NCI-H1694 treated with DMSO at 0.1 percent for 48 hours (cell line): ENCODE data around the gene KCNJ10.
"Not testable (repeated sequence)": the region's sequence is repeated elsewhere in the genome, so short reads cannot be mapped to it uniquely, and the experiment has no call there.

ENCODE experiments used
- DNase-seq: peaks from one replicate; lab custom pipeline; 2025; lab: John Stamatoyannopoulos, UW

Gene KCNJ10

DNA sequence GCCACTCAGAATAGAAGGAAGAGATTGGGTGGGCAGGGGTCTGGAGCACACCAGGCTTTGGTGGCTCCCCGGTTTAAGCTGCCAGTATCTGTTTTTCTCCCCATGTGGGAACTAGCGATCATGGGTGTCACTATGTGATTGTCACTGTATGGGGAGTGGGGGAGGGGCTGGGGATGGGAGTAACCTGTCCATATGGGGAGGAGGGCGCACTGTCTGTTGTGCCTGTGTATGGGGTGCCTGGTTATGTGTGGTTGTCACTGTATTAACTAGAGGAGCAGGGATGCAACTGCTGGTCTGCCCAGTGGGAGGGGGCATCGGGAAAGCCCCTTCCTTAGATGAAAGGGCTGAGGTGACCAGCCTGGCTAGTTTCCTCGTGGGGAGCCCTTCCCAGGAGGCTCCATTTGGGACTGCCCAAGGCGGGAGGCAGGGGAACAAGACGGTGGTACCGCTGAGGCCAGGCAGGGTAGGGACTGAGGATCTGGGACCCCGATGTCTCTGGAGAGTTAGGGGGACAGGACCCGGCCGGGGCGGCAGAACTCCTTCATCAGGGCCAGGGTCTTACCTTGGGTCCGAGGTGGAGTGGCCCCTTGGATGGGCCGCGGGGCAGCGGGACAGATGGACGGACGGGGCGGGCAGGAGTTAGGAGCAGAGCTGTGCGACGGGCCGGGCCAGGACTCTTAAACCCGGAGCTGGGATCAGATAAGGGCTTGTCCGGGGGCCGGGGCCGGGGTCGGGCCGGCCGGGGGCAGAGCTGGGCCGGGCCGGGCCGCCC, at the start of gene KCNJ10:
TSS of gene KCNJ10 (minus strand) at position 701 of the 772 bp plus-strand sequence. CDS start 27,628 bp downstream, outside the sequence.
- DNase-seq: no peak

GRCh38 chr1:160118928-160119327, 49.0 kb upstream of the KCNJ10 start:
- DNase-seq: no peak

- no peak for DNase-seq
Observed at GRCh38 chr1:160117709-160118183, 47.8 kb upstream of the KCNJ10 start.

- DNase-seq: no peak
Observed at GRCh38 chr1:160117300-160117699, 47.3 kb upstream of the KCNJ10 start.

DNA sequence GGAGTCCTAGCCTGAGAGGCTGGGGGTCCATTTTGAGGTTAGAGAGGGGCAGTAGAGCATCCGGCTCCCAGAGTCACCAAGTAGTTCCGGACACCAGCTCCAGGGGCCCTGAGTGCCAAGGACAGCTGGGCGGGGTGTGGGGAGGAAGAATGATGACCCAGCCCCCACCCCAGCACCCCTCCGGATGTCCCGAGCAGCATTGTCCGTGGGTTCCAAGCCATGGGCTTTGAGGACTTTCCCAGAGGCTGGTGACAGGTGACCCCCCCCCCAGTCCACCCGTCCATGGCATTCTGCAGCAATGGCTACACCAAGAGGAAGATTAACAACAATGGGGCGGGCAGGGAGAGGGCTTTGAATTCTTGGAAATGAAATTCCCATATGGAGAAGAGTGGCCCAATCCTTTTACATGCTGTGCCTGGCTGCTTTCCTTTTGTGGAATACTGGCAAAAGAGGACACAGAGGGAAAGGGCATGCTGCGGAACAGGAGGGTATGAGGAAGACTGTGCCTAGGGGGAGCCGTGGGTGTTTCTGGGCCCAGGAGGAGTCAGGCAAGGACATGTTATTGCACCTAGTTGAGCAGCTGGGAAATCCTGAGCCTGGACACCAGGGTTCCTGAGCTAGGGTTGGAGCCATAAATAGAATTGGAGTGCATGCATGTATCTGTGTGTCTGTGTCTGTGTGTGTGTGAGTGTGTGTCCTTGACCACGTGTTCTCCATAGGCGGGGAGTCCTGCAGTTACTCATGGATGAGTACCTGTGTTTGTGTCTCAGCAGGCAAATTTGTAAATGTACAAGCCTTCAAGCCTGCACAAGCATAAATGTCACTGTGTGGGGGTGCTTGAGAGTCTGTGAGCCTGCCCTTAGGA, 46.6 kb upstream of the KCNJ10 start:
- DNase-seq: no peak

- no peak for DNase-seq
Observed at GRCh38 chr1:160115545-160116282, 45.8 kb upstream of the KCNJ10 start, which contains the start of gene ATP1A2. Gene ATP1A2 (plus strand): TSS chr1:160115759. CDS start chr1:160115862, 103 bp downstream.

DNA sequence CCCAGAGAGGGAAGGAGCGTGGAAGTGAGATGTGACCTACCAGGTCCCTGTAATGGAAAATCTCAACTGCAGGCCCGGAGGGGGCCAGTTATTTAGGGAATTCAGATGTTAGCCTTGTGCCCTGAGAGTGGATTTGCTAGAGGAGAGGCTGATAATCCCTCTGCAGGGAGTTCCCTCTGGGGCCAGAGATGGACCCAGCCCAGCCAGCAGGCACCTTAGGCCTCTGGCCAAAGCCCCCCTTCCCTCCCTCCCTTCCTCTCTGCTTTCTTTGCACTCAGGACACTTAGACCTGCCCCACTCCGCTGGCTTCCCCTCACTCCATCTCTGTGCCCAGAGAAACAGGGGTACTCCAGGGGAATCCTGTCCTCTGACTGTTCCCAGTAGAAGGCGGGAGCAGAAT, 44.1 kb upstream of the KCNJ10 start:
- DNase-seq: no peak

DNA sequence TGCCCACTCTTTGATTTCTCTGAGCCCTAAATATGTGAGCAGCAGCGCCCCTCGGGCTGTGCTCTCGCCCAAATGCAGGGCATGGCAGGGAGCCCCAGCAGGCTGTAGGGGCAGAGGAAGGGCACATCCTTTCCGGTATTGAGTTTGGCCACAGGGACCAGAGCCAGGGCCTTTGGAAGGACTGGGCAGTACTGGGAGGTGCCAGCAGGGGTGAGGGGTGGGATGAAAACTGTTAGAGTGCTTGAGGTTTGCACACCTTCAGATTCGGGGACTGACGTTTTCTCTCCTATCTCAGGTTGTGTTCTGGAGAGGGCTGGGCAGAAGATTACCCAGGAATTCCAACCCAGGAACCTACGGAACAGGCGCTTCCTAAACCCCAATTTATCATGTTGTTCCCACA, 43.4 kb upstream of the KCNJ10 start:
- DNase-seq: no peak

DNA sequence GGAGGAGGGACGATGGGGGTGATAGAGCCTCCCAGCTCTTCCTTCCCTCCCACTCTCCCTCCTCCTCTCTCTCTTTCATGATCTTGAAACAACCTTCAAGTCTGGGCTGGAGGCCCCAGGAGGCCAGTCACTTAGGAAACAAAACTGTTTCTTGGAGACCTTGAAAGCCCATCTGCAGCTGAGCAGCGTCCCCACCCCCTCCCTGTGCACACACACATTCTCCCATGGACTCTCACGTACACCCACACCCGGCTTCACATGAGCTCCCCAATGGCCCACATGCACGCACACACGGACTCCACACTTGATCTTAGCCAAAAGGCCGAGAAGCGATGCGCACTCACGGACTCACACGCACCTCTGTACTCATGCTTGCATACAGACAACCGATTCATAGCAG, 42.4 kb upstream of the KCNJ10 start:
- DNase-seq: no peak

- DNase-seq: not testable (repeated sequence)
Observed at GRCh38 chr1:160111462-160111861, 41.5 kb upstream of the KCNJ10 start.

GRCh38 chr1:160109686-160110085, 39.7 kb upstream of the KCNJ10 start:
- no peak for DNase-seq

DNA sequence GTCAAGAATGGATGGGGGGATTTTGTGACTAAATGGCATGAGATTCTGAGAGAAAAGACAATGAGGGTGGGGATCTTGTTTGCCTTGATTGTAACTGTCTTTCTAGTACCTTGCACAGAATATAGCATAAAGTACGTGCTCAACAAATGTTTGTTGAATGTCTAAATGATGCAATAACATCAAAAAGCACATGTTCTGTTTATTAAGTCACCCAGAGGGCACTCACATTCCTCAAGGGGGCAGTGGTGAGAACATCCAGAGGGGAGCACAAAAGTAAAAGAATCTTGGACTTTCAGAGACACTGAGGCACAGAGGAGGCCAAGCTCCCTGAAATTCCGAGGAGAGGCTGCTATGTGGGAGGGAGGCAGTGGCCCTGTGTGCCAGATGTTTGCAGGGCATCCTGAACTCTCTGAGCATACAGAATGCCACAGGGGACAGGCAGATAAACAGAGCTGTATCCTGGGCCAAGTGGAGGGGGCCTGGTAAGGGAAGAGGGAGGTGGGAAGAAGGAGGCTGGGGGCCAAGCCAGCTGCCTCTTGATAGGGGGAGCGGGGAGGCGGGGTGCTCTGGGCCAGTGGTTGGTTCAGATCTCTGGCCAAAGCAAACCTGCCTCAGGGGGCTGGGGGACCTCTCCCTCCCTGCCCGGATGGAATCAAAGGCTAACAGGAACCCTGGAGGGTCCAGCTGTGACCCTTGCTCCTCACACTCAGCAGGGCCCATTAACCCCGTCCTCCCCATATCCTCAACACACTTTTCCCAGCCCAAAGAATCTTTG, 39.1 kb upstream of the KCNJ10 start:
- DNase-seq: peak; percentile 11

DNA sequence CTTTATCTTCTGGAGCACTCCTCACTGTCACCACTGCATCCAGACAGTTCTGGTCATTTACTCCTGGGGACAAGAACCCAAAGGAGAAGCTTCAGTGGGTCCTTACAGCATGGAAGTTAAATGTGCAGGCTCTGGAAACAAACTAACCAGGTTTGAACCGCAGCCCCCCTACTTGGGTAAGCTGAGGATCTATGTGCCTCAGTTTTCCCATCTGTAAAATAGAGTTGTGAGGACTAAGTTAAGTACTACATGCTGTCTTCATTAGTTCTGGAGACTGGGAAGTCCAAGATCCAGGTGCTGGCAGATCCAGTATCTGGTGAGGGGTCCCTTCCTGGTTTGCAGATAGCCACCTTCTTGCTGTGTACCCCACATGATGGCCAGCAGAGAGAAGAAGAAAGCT, 37.6 kb upstream of the KCNJ10 start:
- DNase-seq: no peak

GRCh38 chr1:160105155-160105554, 35.2 kb upstream of the KCNJ10 start:
- no peak for DNase-seq

- DNase-seq: no peak
Observed at GRCh38 chr1:160104486-160104885, 34.5 kb upstream of the KCNJ10 start.

DNA sequence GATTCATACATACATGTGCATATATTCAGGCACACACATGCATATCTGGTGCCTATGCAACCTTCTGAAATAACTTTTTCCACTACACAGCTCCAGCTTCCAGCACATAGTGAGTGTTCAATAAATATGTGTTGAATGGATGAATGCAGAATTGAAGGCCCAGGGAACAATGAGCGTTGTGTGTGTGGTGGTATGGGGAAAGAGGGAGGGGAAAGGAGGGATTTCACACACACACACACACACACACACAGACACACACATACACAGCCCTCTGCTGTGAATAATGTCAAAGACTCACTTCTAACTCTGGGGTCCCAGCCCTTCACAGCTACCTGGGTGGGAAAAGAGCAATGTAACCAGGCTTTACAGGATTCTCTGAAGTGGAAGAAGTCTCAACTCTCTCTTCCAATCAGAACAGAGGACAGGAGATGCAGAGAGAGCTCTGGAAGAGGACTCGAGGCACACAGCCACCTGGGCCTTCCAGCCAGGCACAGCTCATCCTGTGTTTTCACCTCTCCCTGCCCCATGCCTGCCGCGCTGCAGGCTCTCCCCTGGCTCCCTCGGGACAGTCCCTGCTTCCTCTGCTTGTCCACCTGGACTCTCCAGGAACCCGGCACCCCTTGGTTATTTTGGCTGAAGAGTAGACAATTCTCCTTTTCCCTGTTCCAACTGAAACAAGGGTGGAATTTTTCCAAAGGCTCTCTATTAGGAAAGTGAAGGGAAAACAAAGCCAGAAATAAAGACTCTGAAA, 33.9 kb upstream of the KCNJ10 start:
- no peak for DNase-seq

- peak; percentile 31 for DNase-seq
Observed at GRCh38 chr1:160101717-160102522, 32.0 kb upstream of the KCNJ10 start.

DNA sequence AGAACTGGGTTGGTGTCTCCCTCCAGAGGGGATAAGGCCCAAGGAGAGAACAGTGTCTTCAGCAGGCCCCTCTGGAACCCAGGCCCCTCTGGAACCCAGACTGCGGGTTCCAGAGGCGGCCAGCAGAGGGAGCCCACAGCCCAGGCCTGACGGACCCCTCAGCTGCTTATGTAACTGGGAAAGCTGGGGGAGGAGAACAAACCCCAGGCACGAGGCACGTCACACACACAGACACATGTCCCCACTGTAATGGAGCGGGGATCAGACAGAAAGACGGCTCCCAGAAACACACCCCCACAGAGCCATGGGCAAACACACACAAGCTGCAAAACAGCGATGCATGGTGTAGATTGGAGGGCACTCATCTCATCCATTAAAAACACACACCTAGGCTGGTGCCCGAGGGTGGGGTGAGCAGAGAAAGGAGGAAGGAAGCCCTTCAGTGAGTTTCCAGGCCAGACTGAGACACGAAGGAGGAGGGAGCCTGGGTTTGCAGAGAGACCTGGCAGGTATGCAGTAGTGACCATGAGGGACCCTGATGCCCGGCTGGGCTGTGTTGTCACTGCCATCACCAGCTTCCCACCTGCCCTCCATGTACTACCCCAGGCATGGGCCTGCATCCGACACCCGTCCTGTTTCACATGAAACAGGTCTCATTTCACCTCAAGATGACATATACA, 31.2 kb upstream of the KCNJ10 start:
- DNase-seq: peak; percentile 87

GRCh38 chr1:160099716-160100375, 29.9 kb upstream of the KCNJ10 start:
- DNase-seq: no peak
